HG03045 (cell line): Measurements from ENCODE around the gene GIN1.
"Not testable (repeated sequence)": the region's sequence is repeated elsewhere in the genome, so short reads cannot be mapped to it uniquely, and the experiment has no call there.

ENCODE experiments used
- ATAC-seq: cut with Tn5 transposase; IDR thresholded peaks from one replicate; pipeline ENCODE4 v1.9.1; 2021; ENCODE audit warnings: mild to moderate bottlenecking, moderate library complexity; ENCODE audit not compliant: unreplicated experiment

GIN1 gene

DNA sequence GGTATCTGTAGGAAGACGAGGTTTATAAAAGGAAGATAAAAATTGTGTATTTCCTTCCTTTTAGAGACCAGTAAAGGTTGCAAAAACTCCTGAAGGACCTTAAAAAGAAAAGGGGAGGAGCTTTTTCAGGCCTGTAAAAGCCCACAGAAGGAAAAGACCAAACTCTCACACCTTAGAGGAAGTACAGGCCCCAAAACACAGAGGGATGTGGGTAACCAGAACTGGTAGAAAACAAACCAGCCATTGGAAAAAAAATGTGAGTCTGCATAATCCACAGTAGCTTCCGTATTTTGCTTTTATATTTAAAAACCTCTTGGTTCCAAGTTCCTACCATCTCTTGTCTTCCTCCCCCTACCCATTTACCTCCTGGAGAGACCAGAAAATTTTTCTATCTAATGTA, 8.5 kb downstream of the GIN1 start:
- no peak for ATAC-seq

DNA sequence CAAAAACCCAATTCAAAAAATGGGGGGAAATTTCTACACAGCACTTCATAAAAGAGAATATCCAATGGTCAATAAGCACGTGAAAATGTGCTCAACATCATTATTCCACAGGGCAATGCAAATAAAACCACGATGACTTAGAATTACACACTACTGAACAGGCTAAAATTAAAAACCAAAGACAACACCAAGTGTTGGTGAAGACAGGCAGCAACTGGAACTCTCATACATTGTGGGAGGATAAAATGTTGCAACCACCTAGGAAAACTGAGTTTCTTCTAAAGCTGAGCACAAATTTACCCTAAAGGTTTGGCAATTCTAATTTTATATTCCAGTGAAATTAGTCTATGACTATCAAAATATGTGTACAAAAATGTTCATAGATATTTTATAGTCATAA, 9.5 kb downstream of the GIN1 start:
- ATAC-seq, result no peak

DNA sequence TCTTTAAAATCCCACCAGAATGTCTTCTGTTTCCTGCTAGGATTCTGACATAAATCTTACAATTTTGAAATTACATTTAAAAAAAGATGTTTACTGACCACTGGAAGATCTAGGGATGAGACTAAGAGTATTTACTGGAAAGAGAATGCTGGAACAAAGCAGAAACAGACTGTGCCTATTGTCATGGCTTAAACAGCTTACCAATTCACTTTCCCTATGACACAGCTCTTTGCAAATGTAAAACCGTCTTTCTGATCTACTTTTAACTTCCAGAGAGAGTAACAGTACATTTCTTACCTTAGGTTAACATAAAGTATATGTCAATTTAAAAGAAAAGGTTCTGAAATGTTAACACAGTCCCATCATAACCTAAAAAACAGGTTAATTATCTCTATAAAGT, 10.7 kb downstream of the GIN1 start:
- ATAC-seq, result no peak

DNA sequence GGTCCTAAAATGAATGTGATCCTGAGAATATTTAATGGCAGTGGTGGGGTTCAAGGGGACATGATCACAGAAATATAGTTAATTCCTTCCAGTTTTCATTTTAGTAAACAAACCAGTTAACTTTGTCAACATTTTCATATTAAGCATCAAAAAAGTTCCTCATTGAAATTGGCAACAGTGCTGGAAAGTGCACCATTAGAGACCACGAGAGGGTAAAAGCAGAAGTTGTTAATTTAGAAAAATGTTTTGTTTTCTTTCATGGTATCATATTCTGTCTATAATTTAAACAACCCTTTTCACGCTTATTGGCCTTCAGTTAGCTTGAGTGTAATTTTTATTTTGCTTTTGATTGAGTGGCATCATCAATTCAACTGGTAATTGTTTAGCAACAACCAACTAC, 11.9 kb downstream of the GIN1 start:
- no peak for ATAC-seq

DNA sequence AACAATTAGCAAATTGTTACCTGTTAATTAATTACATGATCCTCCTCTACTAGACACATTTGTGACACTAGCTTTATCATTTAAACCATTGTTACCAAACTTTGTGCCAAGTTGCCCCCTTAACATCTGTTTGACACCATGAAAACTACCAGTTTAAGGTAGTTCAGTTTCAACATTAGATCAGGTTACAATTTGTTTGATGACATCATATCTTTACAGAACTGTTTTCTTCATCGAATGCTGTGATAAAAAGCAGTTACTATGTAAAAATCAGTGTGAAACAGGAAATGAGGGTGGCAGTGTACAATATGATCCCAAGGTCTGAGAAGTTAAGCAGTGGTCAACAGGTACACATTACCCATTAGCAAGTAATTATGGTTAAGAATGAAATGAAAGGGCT, 17.7 kb downstream of the GIN1 start:
- ATAC-seq, result no peak

DNA sequence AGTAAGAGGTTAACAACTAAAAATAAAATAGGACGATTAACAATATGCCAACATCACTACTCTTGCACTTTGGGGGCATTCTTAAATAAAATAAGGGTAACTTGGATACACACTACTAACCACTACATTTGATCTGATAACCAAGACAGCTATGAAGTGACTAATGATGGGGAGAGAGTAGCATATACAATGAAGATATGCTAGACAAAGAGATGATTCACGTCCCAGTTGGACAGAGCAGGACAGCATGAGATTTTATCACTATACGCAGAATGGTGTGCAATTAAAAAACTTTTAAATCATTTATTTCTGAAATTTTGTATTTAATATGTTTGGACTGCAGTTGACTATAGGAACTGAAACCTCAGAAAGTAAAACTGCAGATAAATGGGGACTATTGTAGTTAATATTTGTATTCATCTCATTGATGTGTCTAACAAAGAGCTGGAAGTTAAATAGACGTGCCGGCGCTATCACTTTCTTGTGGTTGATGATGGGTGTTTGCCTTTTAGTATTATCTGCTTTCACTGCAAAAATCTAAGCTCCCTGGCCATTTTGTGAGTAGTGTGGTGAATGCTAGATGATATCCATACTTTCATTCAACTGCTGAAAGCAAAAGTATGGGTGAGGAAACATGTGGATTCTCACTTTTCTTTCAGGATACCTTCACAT, 18.7 kb downstream of the GIN1 start:
- ATAC-seq, result no peak

DNA sequence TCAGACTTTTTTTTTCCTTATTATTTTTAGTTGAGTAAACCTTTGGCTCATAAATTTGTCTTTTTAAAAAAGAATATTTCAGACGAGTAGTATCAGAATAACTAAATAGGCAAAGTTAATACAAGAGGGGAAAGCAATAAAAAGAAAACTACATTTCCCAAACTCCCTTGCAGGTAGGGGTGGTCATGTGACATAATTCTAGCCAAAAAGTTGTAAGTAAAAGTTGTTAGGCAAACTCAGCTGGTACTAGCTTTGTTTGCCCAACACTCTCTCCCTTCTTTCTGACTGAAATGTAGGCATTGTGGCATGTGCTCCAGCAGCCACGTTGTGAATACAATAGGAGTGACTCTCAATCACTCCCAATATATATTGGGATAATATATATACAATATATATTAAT, 20.9 kb downstream of the GIN1 start:
- ATAC-seq, result no peak

DNA sequence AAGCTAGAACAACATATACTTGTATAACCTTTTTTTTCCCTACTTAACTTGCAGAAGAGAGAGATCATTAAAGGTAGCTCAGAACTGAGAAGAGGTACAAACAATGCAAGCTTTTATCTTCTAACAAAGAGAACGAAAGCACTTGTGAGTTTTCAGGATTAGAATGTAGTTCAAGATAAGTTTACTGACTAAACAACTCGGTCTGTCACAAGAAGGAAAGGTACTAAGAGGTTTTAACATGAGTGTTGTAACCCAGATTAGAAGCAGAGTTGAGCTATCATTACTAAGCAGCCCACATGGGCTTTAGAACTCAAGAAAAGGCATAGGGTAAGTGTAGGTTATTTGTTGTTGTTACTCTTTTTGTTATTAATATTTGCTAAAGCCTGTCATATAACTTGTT, 25.2 kb downstream of the GIN1 start:
- no peak for ATAC-seq

DNA sequence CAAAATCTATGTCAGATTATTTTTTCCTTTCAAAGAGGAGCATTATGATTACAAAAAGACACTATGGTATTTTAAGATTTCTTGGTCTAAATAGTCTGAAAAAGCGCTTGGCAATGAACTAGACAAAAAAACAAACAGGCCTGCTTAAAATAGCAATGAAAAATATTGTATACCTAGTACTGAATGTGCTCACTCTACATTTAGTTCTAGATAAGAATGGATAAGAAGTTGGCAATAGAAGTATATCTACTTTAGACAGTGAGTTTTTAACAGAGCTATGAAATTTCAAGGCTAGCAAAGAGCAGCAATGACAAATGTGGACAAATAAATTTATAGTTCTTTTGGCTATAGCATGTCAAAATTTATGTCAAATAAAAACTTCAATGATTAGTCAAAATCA, 26.2 kb downstream of the GIN1 start:
- ATAC-seq, result no peak

DNA sequence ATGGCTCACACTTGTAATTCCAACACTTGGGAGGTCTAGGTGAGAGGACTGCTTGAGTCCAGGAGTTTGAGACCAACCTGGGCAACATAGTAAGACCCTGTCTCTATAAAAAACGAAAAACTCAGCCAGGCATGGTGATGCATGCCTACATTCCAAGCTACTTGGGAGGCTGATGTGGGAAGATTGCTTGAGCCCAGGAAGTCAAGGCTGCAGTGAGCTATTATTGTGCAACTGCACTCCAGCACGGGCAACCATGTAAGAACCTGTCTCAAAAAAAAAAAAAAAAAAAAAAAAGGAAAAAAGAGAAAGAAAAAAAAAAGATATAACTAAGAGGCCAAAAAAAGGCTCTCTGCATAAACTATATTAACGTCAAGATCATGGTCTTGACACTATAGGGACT, 27.3 kb downstream of the GIN1 start:
- no peak for ATAC-seq

DNA sequence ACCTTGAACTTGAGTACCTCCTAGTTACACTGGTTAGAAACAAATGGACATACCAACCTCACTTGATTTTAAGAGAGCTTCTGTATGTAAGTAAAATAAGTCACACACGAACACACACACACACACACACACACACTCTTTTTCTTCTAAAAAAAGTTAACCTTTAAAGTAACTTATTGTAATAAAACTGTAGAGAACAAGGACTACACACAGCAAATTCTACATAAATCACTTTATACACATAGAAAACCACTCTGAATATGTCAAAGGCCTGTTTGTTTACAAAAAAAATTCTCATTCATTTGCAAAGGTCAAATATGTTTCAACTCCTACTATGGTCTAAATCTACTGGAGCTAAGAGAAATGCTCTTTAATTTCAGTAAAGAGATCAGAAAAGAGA, 29.1 kb downstream of the GIN1 start:
- ATAC-seq, result no peak

DNA sequence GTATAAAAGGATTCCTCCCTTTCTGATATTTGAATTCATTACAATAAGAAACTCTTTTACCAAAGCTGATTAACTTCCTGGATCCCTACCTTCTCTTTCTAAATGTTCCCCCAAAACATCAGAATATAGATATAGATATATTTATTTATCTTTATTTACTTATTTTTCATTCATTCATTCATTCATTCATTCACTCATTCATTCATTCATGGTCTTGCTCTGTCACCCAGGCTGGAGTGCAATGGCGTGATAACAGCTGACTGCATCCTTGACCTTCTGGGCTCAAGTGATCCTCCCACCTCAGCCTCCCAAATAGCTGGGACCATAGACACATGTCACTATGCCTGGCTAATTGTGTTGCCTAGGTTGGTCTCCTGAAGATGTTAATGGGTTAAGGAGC, 30.7 kb downstream of the GIN1 start:
- ATAC-seq, result no peak

DNA sequence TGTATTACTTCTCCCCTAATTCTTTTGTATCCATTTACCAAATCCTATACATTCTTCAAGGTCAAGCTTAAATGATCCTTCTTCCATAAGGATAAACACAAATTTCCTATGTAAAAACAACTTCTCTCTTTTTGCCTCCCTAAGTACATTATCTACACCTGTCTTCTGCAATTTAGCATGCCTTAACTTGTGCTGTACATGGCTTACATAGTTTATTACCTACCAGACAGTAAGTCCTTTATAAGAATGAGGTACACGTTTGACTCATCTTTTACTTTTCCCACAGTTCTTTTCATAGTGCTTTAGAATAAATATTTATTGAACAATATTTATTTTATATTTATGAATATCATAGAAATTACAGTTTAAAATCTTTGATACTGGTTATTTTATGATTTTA, 33.4 kb downstream of the GIN1 start:
- no peak for ATAC-seq

DNA sequence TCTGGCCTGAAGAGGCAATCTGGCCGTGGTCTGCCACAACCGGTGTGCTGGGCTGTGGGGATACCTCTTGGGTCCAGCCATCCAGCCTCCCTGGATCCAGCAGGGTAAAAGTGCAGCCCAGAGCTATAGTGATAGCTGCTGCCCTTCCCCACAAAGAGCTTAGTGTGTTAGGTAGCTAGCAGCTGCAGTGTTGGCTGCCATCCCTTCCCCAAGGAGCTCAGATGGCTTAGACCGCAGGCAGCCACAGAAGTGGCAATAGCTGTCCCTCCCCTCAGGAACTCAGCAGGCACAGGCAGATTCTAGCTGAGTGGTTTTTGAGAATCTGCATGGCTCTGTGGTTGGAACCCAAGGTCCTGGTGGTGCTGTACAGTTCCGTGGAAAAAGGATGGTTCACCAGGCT, 40.1 kb downstream of the GIN1 start:
- no peak for ATAC-seq

DNA sequence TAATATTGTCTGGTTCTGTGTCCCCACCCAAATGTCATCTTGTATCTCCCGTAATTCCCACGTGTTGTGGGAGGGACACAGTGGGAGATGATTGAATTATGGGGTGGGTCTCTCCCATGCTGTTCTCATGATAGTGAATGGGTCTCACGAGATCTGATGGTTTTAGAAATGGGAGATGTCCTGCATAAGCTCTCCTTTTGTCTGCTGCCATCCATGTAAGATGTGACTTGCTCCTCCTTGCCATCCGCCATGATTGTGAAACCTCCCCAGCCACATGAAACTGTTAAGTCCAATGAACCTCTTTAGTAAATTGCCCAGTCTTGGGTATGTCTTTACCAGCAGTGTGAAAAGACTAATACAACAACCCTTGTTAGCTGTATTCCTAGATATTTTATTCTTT, 44.5 kb downstream of the GIN1 start:
- ATAC-seq, result no peak

DNA sequence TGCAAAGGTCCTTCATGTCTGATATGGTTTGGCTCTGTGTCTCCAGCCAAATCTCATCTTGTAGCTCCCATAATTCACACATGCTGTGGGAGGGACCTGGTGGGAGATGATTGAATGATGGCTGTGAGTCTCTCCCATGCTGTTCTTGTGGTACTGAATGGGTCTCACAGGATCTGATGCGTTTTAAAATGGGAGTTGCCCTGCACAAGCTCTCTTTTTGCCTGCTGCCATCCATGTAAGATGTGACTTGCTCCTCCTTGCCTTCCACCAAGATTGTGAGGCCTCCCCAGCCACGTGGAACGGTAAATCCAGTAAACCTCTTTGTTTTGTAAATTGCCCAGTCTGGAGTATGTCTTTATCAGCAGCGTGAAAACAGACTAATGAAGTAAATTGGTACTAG, 46.4 kb downstream of the GIN1 start:
- not testable (repeated sequence) for ATAC-seq

DNA sequence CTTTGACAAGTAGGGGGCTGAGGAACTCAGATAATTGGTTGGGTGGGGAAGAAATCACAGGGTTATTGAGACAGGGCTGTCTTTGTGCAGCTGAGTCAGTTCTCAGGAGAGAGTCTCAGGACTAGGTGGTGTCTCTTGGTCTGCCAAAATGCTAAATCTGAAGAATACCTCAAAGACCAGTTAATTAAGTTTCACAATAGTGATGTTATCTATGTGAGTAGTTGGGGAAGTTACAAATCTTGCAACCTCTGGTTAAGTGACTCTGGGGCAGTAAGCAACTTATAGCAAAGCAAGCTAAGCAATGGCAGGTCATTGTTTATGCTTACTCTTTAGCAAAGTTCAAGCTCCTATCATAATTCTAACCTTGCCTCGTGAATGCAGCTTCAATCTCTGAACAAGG, 53.6 kb downstream of the GIN1 start:
- ATAC-seq, result no peak

DNA sequence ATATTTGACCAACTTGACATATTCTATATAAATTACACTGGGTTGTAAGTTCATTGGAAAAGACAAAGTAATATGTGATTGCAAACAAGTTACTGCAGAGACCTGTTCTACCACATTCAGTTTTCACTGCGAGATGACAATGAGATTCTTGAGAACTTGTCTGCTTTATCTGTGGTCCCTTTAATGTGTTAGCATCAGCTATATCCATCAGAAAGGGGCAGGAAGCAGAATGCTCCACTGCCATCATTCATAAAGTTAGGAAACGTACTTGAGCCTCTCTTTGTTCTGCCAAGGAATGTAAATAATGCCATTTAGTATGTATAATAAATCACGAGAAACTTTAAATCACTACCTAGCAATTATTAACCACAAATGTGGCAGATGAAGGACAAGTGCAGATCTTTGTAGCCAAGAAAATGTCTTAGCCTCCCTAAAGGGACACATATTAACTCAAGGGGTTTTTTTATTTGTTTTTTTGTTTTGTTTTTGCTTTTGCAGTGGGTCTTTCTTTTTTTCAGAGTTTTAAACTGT, 59.4 kb downstream of the GIN1 start:
- no peak for ATAC-seq

DNA sequence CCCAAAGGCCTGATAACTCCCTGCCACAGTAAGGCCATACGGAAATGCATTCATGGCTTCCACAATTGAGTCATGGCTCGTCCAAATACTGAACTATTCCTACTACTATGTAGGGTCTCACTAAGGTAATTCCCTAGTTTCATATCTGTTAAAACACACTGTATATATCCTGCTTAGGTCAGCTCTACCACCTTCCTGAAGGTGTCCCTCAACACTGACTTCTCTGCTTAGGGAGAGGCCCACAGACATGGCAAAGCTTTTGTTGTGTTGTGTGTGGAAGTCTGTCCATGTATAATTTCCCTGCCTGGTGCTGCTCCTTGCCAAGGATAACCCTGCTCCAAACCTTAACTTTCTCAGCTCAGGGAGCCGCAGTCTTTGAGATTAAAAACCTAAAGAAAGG, 60.4 kb downstream of the GIN1 start:
- ATAC-seq, result no peak

DNA sequence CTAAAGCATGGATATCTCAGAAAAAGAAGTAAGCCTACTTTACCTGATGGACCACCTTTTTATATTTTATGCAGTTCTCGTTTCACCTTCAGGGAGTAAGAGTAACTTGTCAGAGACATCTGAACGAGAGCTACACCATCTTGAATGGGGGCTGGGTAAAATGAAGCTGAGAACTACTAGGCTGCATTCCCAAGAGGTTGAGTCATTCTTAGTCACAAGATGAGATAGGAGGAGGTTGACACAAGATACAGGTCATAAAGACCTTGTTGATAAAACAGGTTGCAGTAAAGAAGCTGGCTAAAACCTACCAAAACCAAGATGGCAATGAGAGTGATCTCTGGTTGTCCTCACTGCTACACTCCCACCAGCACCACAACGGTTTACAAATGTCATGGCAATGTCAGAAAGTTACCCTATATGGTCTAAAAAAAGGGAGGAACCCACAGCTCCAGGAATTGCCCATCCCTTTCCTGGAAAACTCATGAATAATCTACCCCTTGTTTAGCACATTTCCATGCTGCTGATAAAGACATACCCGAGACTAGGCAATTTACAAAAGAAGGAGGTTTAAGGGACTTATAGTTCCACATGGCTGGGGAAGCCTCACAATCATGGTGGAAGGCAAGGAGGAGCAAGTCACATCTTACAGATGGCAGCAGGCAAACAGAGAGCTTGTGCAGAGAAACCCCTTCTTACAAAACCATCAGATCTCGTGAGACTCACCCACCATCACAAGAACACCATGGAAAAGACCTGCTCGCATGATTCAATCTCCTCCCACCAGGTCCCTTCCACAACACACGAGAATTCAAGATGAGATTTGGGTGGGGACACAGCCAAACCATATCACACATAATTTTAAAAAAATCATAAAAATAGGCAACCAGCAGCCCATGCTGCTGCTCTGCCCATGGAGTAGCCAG, 62.5 kb downstream of the GIN1 start:
- no peak for ATAC-seq

DNA sequence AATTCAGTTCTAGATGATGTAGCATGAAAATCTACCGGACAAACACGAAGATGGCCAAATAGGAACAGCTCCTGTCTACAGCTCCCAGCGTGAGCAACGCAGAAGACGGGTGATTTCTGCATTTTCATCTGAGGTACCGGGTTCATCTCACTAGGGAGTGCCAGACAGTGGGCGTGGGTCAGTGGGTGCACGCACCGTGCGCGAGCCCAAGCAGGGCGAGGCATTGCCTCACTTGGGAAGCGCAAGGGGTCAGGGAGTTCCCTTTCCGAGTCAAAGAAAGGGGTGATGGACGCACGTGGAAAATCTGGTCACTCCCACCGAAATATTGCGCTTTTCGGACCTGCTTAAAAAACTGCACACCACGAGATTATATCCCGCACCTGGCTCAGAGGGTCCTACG, 73.2 kb downstream of the GIN1 start:
- not testable (repeated sequence) for ATAC-seq

DNA sequence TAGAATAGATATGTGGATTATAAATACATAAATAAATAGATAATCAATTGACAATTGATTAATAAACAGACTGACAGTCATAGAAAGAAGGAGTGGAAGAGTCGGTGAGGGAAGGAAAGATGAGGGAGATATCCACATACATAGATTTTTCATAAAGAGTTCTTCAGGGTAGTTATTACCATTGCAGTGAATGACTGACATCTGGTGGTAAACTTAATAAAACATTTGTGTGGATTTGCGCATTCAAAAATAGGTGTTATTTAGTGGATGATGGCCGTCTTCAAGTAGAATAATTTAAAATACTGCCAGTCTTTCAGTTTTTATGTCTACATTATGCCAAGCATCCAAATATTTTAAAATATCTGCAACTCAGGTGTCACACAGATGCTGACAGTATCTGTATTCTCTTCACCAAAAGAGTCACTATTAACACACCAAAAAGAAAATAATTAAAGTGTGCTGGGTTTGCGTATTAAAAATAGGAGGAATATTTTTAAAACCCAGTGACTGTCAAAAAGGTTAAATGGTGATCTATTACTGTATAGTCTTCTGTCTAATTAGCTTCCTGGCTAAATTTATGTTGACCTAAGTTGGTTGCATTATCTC, 78.8 kb downstream of the GIN1 start:
- ATAC-seq, result no peak
